Body of pancreas (tissue), 4 donors: Measurements from ENCODE around the gene EMSY.

Experiments used
- POLR2A ChIP-seq, 3 donors: fragments of 450-650 bp; IDR thresholded peaks; one replicate each; pipeline ENCODE4 v1.6.1; 2016; ENCODE audit warnings: antibody characterized with exemption in 3 of 3, mild to moderate bottlenecking in 2 of 3
- TF ChIP-seq, protein P1 (sequence below), 7 experiments: fragments of 450-650 bp in 4 of 7; fragments of 200-600 bp in 3 of 7; sonication (generic) in 3 of 7; IDR thresholded peaks; one replicate each; pipeline ENCODE4 v1.5.1; 2016 to 2019; ENCODE audit warnings: antibody characterized with exemption in 7 of 7

DNA sequence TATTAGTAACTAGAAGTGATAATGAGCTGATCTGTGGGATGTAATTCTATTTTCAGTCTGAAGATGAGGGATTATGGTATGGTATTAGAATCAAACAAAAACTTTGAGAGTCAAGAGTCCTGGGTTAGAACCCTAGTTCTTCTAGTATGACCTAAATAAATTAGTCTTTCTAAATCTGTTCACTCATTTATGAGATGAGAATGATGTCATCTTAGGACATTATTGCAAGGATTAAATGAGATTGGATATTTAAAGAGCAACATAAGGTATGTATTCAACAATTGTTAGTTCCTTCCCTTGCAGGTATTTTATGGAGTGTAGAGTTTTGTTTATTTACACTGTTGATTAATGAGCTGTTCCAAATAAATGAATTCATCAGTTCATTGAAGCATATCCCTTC, 21.8 kb downstream of the EMSY start:
- no peak for TF ChIP-seq POLR2A (IDR thresholded peaks at IDR 0.05)
- TF ChIP-seq, protein P1, sequence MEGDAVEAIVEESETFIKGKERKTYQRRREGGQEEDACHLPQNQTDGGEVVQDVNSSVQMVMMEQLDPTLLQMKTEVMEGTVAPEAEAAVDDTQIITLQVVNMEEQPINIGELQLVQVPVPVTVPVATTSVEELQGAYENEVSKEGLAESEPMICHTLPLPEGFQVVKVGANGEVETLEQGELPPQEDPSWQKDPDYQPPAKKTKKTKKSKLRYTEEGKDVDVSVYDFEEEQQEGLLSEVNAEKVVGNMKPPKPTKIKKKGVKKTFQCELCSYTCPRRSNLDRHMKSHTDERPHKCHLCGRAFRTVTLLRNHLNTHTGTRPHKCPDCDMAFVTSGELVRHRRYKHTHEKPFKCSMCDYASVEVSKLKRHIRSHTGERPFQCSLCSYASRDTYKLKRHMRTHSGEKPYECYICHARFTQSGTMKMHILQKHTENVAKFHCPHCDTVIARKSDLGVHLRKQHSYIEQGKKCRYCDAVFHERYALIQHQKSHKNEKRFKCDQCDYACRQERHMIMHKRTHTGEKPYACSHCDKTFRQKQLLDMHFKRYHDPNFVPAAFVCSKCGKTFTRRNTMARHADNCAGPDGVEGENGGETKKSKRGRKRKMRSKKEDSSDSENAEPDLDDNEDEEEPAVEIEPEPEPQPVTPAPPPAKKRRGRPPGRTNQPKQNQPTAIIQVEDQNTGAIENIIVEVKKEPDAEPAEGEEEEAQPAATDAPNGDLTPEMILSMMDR (IDR thresholded peaks at IDR 0.05) = no peak
